Stomach smooth muscle (tissue), 2 donors: ENCODE results near the gene NSL1.
"Not testable (repeated sequence)": the region's sequence is repeated elsewhere in the genome, so short reads cannot be mapped to it uniquely, and the experiment has no call there.

Experiments used
- H3K27ac ChIP-seq: one replicate; pipeline ENCODE4 v1.7.0; 2013; ENCODE audit warnings: mild to moderate bottlenecking, low read length, inconsistent platforms
- H3K27me3 ChIP-seq, 2 donors: one replicate each; pipeline ENCODE4 v1.7.0; 2013; ENCODE audit warnings: low read length in 2 of 2; ENCODE audit not compliant: insufficient read depth in 2 of 2, control insufficient read depth in 1 of 2
- H3K36me3 ChIP-seq, 2 donors: one replicate each; pipeline ENCODE4 v1.7.0; 2013; ENCODE audit warnings: low read length in 2 of 2; ENCODE audit not compliant: control insufficient read depth in 2 of 2, insufficient read depth in 2 of 2
- H3K4me1 ChIP-seq: one replicate; pipeline ENCODE4 v1.7.0; 2013; ENCODE audit warnings: low read length; ENCODE audit not compliant: control insufficient read depth, insufficient read depth
- H3K4me3 ChIP-seq, 2 donors: one replicate each; pipeline ENCODE4 v1.7.0; 2013; ENCODE audit warnings: low read length in 2 of 2
- H3K9ac ChIP-seq, 2 donors: one replicate each; pipeline ENCODE4 v1.7.0; 2013; ENCODE audit warnings: low read length in 2 of 2, mild to moderate bottlenecking in 1 of 2
- H3K9me3 ChIP-seq, 2 donors: one replicate each; pipeline ENCODE4 v1.7.0; 2013; ENCODE audit warnings: low read length in 2 of 2; ENCODE audit not compliant: control insufficient read depth in 2 of 2
- donor health status: healthy.
- donor health status: Pancreatic carcinoma.

NSL1 gene

GRCh38 chr1:212791676-212792395, at the start of gene NSL1, which contains the start of gene TATDN3:
TSS of gene NSL1 (minus strand) at chr1:212791777. CDS start at chr1:212791763, 14 bp downstream.
TSS of gene TATDN3 (plus strand) at chr1:212791894. CDS start at chr1:212791922, 28 bp downstream.
- Histone ChIP-seq H3K4me1 (peaks cover 11% of the 10 kb centered on the region), H3K4me3 (peak within 1 kb of the TSS; percentile 99), H3K9me3 (no peaks in the 10 kb centered on the region), H3K9ac (peak within 1 kb of the TSS; percentile 100), H3K27ac (peak within 1 kb of the TSS; percentile 96), H3K27me3 (no peaks in the 10 kb centered on the region), H3K36me3 (peaks cover under 1 to 1% of the 10 kb centered on the region in 2 donors)

DNA sequence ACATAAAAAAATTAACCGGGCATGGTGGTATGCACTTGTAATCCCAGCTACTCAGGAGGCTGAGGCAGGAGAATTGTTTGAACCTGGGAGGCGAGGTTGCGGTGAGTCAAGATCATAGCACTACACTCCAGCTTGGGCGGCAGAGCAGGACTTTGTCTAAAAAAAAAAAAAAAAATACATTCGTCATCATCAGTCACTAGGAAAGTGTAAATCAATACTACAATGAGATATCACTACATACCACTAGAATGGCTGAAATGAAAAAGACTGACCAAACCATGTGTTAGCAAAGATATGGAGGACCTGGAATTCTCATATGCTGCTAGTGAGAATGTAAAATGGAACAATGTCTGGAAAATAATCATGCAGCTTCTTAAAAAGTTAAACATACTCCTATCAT, 46.6 kb upstream of the NSL1 start:
- Histone ChIP-seq H3K36me3 (no peaks in the 10 kb centered on the region), H3K9me3 (no peaks in the 10 kb centered on the region), H3K27me3 (no peaks in the 10 kb centered on the region), H3K4me3 (no peak overlapping the region), H3K4me1 (no peaks in the 10 kb centered on the region), H3K9ac (no peak overlapping the region), H3K27ac (no peak overlapping the region)

GRCh38 chr1:212833211-212834207, 41.9 kb upstream of the NSL1 start:
- H3K9me3 ChIP-seq, H3K36me3 ChIP-seq, H3K27me3 ChIP-seq, H3K27ac ChIP-seq, H3K4me3 ChIP-seq, H3K4me1 ChIP-seq, H3K9ac ChIP-seq: not testable (repeated sequence)

GRCh38 chr1:212828395-212828794, 36.8 kb upstream of the NSL1 start:
- no peak overlapping the region for H3K27ac ChIP-seq
- H3K36me3 ChIP-seq: no peaks in the 10 kb centered on the region
- no peaks in the 10 kb centered on the region for H3K27me3 ChIP-seq
- no peak overlapping the region for H3K9ac ChIP-seq
- H3K4me3 ChIP-seq: no peak overlapping the region
- no peaks in the 10 kb centered on the region for H3K4me1 ChIP-seq
- peaks cover 5 to 10% of the 10 kb centered on the region in 2 donors for H3K9me3 ChIP-seq

GRCh38 chr1:212827831-212828278, 36.3 kb upstream of the NSL1 start:
- Histone ChIP-seq H3K27me3 (no peaks in the 10 kb centered on the region), H3K4me1 (no peaks in the 10 kb centered on the region), H3K9ac (no peak overlapping the region), H3K27ac (no peak overlapping the region), H3K9me3 (peaks cover 5 to 10% of the 10 kb centered on the region in 2 donors), H3K36me3 (no peaks in the 10 kb centered on the region), H3K4me3 (no peak overlapping the region)

GRCh38 chr1:212827171-212827776, 35.7 kb upstream of the NSL1 start:
- no peaks in the 10 kb centered on the region for H3K36me3 ChIP-seq
- H3K27ac ChIP-seq: no peak overlapping the region
- no peak overlapping the region for H3K4me3 ChIP-seq
- no peak overlapping the region for H3K9ac ChIP-seq
- H3K4me1 ChIP-seq: no peaks in the 10 kb centered on the region
- peaks cover 5 to 10% of the 10 kb centered on the region in 2 donors for H3K9me3 ChIP-seq
- no peaks in the 10 kb centered on the region for H3K27me3 ChIP-seq

GRCh38 chr1:212825798-212826452, 34.3 kb upstream of the NSL1 start:
- no peaks in the 10 kb centered on the region for H3K27me3 ChIP-seq
- H3K4me1 ChIP-seq: no peaks in the 10 kb centered on the region
- H3K9me3 ChIP-seq: peaks cover 5 to 10% of the 10 kb centered on the region in 2 donors
- H3K9ac ChIP-seq: no peak overlapping the region
- no peaks in the 10 kb centered on the region for H3K36me3 ChIP-seq
- H3K27ac ChIP-seq: no peak overlapping the region
- no peak overlapping the region for H3K4me3 ChIP-seq

DNA sequence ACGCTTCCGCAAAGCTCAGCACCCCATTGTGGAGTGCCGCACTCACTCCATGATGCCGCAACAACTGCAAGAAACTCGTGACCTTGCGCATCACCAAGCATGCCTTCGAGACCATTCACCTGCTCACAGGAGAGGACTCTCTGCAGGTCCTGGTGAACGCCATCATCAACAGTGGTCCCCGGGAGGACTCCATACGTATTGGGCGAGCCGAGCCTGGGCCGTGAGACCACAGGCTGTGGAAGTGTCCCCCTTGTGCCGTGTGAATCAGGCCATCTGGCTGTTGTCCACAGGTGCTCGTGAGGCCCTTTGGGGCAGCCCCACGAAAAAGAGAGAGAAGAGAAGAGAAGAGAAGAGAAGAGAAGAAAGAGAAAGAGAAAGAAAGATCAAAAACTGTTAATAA, 32.6 kb upstream of the NSL1 start:
- H3K4me1 ChIP-seq: no peaks in the 10 kb centered on the region
- H3K36me3 ChIP-seq: no peaks in the 10 kb centered on the region
- H3K9me3 ChIP-seq: peaks cover 5 to 10% of the 10 kb centered on the region in 2 donors
- H3K9ac ChIP-seq: no peak overlapping the region
- no peaks in the 10 kb centered on the region for H3K27me3 ChIP-seq
- H3K4me3 ChIP-seq: no peak overlapping the region
- H3K27ac ChIP-seq: no peak overlapping the region

DNA sequence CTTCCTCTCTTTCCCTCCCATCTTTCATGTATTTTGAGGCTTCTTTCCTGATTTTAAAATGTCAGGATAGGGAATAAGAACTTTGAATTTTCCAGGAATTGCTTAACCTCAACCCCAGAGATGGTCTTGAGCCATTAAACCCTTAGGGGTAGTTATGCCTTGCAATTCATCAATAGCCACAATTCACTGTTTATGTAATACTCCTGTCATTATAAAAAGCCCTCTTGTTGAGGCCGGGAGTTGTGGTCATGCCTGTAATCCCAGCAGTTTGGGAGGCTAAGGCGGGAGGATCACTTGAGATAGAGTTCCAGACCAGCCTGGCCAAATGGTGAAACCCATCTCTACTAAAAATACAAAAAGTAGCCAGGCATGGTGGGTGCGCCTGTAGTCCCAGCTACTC, 31.4 kb upstream of the NSL1 start:
- Histone ChIP-seq H3K9ac (no peak overlapping the region), H3K9me3 (peaks cover 5 to 10% of the 10 kb centered on the region in 2 donors)

DNA sequence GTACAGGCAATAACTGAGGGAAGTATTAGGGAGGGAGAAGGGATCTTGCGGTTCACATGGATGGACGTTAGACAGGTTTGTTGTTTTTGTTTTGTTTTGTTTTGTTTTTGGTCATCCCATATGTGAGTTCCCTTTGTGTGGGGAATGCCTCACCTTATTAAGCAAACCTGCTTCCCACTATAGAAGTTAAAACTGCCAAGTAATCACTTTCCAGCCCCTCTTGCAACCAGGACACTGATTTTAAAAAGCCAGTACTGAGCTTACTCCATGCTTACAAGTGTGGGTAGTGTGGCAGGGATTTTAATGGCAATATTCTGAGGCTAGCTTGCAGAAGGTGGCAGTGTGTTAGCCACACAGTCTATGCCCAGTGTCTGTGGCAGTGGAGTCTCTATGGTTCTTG, 29.4 kb upstream of the NSL1 start:
- H3K9me3 ChIP-seq: peaks cover 4 to 6% of the 10 kb centered on the region in 2 donors
- no peak overlapping the region for H3K4me3 ChIP-seq
- no peaks in the 10 kb centered on the region for H3K36me3 ChIP-seq
- H3K27me3 ChIP-seq: no peaks in the 10 kb centered on the region
- H3K4me1 ChIP-seq: no peaks in the 10 kb centered on the region
- no peak overlapping the region for H3K9ac ChIP-seq
- no peak overlapping the region for H3K27ac ChIP-seq

More for the DNA sequence above, 31.4 kb upstream of the NSL1 start:
- no peaks in the 10 kb centered on the region for H3K4me1 ChIP-seq
- no peaks in the 10 kb centered on the region for H3K36me3 ChIP-seq
- no peak overlapping the region for H3K27ac ChIP-seq
- H3K4me3 ChIP-seq: no peak overlapping the region
- H3K27me3 ChIP-seq: no peaks in the 10 kb centered on the region
